ENCODE data around the gene COL23A1. TPM values are rescaled to one million over a fixed set of nuclear protein-coding genes. Genes with fewer than 3 reads are reported as not detected.

The COL23A1 gene
- polyA plus RNA-seq, 2 donors, result 0.59 to 0.75 TPM

- WGBS, 2 donors, result 70 to 74% methylated on average over 14 of the region's 14 CpGs
- Histone ChIP-seq H3K27ac (ENCODE audit: low read depth in 2 of 2, low read length in 1 of 2) (no peak overlapping the region), H3K36me3 (ENCODE audit: control insufficient read depth in 2 of 2, insufficient read depth in 2 of 2, low read length in 1 of 2) (no peaks in the 10 kb centered on the region)
Measured at GRCh38 chr5:178273665-178274541, 316.3 kb downstream of the COL23A1 start.

GRCh38 chr5:178273041-178273440, 317.2 kb downstream of the COL23A1 start:
- Histone ChIP-seq H3K27me3 (ENCODE audit: control insufficient read depth in 1 of 2, insufficient read depth in 2 of 2, low read length in 2 of 2) (no peaks in the 10 kb centered on the region), H3K9me3 (ENCODE audit: control insufficient read depth in 2 of 2, insufficient read depth in 1 of 2, low read depth in 1 of 2, low read length in 1 of 2) (peaks cover 2 to 6% of the 10 kb centered on the region in 2 donors), H3K36me3 (ENCODE audit: control insufficient read depth in 2 of 2, insufficient read depth in 2 of 2, low read length in 1 of 2) (no peaks in the 10 kb centered on the region), H3K4me1 (ENCODE audit: control insufficient read depth in 2 of 2, insufficient read depth in 2 of 2, low read length in 1 of 2) (no peaks in the 10 kb centered on the region), H3K4me3 (ENCODE audit: low read depth in 1 of 2, low read length in 2 of 2) (no peak overlapping the region), H3K27ac (ENCODE audit: low read depth in 2 of 2, low read length in 1 of 2) (no peak overlapping the region)
- WGBS, 2 donors, result 89 to 93% methylated on average over 15 of the region's 15 CpGs

More at GRCh38 chr5:178273665-178274541, 316.3 kb downstream of the COL23A1 start:
- Histone ChIP-seq H3K9me3 (ENCODE audit: control insufficient read depth in 2 of 2, insufficient read depth in 1 of 2, low read depth in 1 of 2, low read length in 1 of 2) (peaks cover 2 to 6% of the 10 kb centered on the region in 2 donors), H3K27me3 (ENCODE audit: control insufficient read depth in 1 of 2, insufficient read depth in 2 of 2, low read length in 2 of 2) (peaks cover 0 to 5% of the 10 kb centered on the region in 2 donors), H3K4me3 (ENCODE audit: low read depth in 1 of 2, low read length in 2 of 2) (no peak overlapping the region), H3K4me1 (ENCODE audit: control insufficient read depth in 2 of 2, insufficient read depth in 2 of 2, low read length in 1 of 2) (no peaks in the 10 kb centered on the region)

- 91% methylated on average over 9 of the region's 9 CpGs for WGBS, 2 donors
- Histone ChIP-seq H3K4me3 (ENCODE audit: low read depth in 1 of 2, low read length in 2 of 2) (no peak overlapping the region), H3K4me1 (ENCODE audit: control insufficient read depth in 2 of 2, insufficient read depth in 2 of 2, low read length in 1 of 2) (no peaks in the 10 kb centered on the region), H3K27ac (ENCODE audit: low read depth in 2 of 2, low read length in 1 of 2) (no peak overlapping the region), H3K9me3 (ENCODE audit: control insufficient read depth in 2 of 2, insufficient read depth in 1 of 2, low read depth in 1 of 2, low read length in 1 of 2) (peaks cover 2 to 6% of the 10 kb centered on the region in 2 donors), H3K36me3 (ENCODE audit: control insufficient read depth in 2 of 2, insufficient read depth in 2 of 2, low read length in 1 of 2) (no peaks in the 10 kb centered on the region), H3K27me3 (ENCODE audit: control insufficient read depth in 1 of 2, insufficient read depth in 2 of 2, low read length in 2 of 2) (no peaks in the 10 kb centered on the region)
Measured at GRCh38 chr5:178272591-178272990, 317.6 kb downstream of the COL23A1 start.

DNA sequence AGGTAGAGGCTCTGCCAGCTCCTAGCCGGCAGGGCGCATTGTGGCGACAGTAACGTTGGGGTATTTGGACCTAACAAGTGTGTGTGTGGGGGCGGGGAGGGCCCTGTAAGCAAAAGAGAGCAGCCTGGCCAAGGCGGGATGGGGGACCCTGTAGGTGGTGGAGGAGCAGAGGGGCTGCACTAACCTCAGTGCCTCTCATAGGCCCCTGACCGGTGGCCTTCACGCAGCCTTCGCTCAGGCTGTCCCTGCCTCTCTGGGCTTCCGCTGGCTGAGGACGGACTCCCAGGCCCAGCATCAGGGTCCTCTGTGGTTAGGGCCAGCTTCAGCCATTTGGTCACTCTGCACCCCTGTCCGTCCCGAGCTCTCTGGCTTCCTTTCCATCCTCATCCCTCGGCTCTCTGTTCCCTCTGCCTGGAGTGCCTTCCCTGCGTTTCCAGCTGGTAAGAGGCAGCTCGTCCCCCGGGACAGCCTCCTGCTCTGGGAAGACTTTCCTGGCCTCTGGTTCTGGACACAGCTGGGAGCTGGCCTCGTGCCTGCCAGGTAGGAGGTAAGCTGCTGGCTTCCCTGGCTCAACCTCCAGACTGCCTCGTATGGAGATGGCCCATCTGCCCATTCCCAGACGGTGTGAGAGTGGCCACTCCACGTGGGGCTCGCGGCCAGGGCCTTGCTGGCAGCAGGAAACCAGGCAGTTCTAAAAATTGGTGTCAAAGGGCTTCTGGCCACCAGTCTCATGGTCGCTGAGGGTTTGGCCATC, 318.3 kb downstream of the COL23A1 start:
- Histone ChIP-seq H3K27ac (ENCODE audit: low read depth in 2 of 2, low read length in 1 of 2) (no peak overlapping the region), H3K4me1 (ENCODE audit: control insufficient read depth in 2 of 2, insufficient read depth in 2 of 2, low read length in 1 of 2) (no peaks in the 10 kb centered on the region), H3K9me3 (ENCODE audit: control insufficient read depth in 2 of 2, insufficient read depth in 1 of 2, low read depth in 1 of 2, low read length in 1 of 2) (peaks cover 2 to 6% of the 10 kb centered on the region in 2 donors), H3K4me3 (ENCODE audit: low read depth in 1 of 2, low read length in 2 of 2) (no peak overlapping the region), H3K36me3 (ENCODE audit: control insufficient read depth in 2 of 2, insufficient read depth in 2 of 2, low read length in 1 of 2) (no peaks in the 10 kb centered on the region), H3K27me3 (ENCODE audit: control insufficient read depth in 1 of 2, insufficient read depth in 2 of 2, low read length in 2 of 2) (no peaks in the 10 kb centered on the region)
- WGBS, 2 donors, result 81 to 85% methylated on average over 24 of the region's 24 CpGs

- no peak overlapping the region for H3K27ac ChIP-seq (ENCODE audit: low read depth in 2 of 2, low read length in 1 of 2)
- no peaks in the 10 kb centered on the region for H3K27me3 ChIP-seq (ENCODE audit: control insufficient read depth in 1 of 2, insufficient read depth in 2 of 2, low read length in 2 of 2)
- H3K4me3 ChIP-seq (ENCODE audit: low read depth in 1 of 2, low read length in 2 of 2), result no peak overlapping the region
- H3K9me3 ChIP-seq (ENCODE audit: control insufficient read depth in 2 of 2, insufficient read depth in 1 of 2, low read depth in 1 of 2, low read length in 1 of 2), result peaks cover 2 to 6% of the 10 kb centered on the region in 2 donors
- WGBS, 2 donors, result 84 to 93% methylated on average over 4 of the region's 4 CpGs
- H3K36me3 ChIP-seq (ENCODE audit: control insufficient read depth in 2 of 2, insufficient read depth in 2 of 2, low read length in 1 of 2), result no peaks in the 10 kb centered on the region
- H3K4me1 ChIP-seq (ENCODE audit: control insufficient read depth in 2 of 2, insufficient read depth in 2 of 2, low read length in 1 of 2), result no peaks in the 10 kb centered on the region
Measured at GRCh38 chr5:178271231-178271630, 319.0 kb downstream of the COL23A1 start.

DNA sequence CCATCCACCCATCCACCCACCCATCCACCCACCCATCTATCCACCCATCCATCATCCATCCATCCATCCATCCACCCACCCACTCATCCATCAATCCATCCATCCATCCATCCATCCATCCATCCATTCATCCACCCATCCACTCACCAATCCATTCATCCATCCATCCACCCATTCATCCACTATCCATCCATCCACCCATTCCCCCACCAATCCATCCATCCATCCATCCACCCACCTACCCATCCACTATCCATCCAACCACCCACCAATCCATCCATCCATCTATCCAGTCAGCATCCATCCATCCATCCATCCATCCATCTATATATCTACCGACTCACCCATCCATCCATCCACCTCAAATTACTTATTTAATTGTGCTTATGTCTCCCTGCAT, 320.7 kb downstream of the COL23A1 start:
- Histone ChIP-seq H3K27ac (ENCODE audit: low read depth in 2 of 2, low read length in 1 of 2) (no peak overlapping the region), H3K4me1 (ENCODE audit: control insufficient read depth in 2 of 2, insufficient read depth in 2 of 2, low read length in 1 of 2) (no peaks in the 10 kb centered on the region), H3K9me3 (ENCODE audit: control insufficient read depth in 2 of 2, insufficient read depth in 1 of 2, low read depth in 1 of 2, low read length in 1 of 2) (no peaks in the 10 kb centered on the region), H3K4me3 (ENCODE audit: low read depth in 1 of 2, low read length in 2 of 2) (no peak overlapping the region), H3K27me3 (ENCODE audit: control insufficient read depth in 1 of 2, insufficient read depth in 2 of 2, low read length in 2 of 2) (no peaks in the 10 kb centered on the region), H3K36me3 (ENCODE audit: control insufficient read depth in 2 of 2, insufficient read depth in 2 of 2, low read length in 1 of 2) (no peaks in the 10 kb centered on the region)
- WGBS, 2 donors, result 91 to 97% methylated on average over 1 of the region's 1 CpG

GRCh38 chr5:178267876-178268275, 322.3 kb downstream of the COL23A1 start:
- WGBS, 2 donors, result 84 to 86% methylated on average over 10 of the region's 10 CpGs
- H3K4me1 ChIP-seq (ENCODE audit: control insufficient read depth in 2 of 2, insufficient read depth in 2 of 2, low read length in 1 of 2), result no peaks in the 10 kb centered on the region
- no peak overlapping the region for H3K4me3 ChIP-seq (ENCODE audit: low read depth in 1 of 2, low read length in 2 of 2)
- no peak overlapping the region for H3K27ac ChIP-seq (ENCODE audit: low read depth in 2 of 2, low read length in 1 of 2)
- H3K36me3 ChIP-seq (ENCODE audit: control insufficient read depth in 2 of 2, insufficient read depth in 2 of 2, low read length in 1 of 2), result no peaks in the 10 kb centered on the region
- no peaks in the 10 kb centered on the region for H3K27me3 ChIP-seq (ENCODE audit: control insufficient read depth in 1 of 2, insufficient read depth in 2 of 2, low read length in 2 of 2)
- H3K9me3 ChIP-seq (ENCODE audit: control insufficient read depth in 2 of 2, insufficient read depth in 1 of 2, low read depth in 1 of 2, low read length in 1 of 2), result no peaks in the 10 kb centered on the region

GRCh38 chr5:178267245-178267644, 322.9 kb downstream of the COL23A1 start:
- Histone ChIP-seq H3K27me3 (ENCODE audit: control insufficient read depth in 1 of 2, insufficient read depth in 2 of 2, low read length in 2 of 2) (no peaks in the 10 kb centered on the region), H3K9me3 (ENCODE audit: control insufficient read depth in 2 of 2, insufficient read depth in 1 of 2, low read depth in 1 of 2, low read length in 1 of 2) (no peaks in the 10 kb centered on the region), H3K4me3 (ENCODE audit: low read depth in 1 of 2, low read length in 2 of 2) (no peak overlapping the region), H3K36me3 (ENCODE audit: control insufficient read depth in 2 of 2, insufficient read depth in 2 of 2, low read length in 1 of 2) (no peaks in the 10 kb centered on the region), H3K4me1 (ENCODE audit: control insufficient read depth in 2 of 2, insufficient read depth in 2 of 2, low read length in 1 of 2) (no peaks in the 10 kb centered on the region), H3K27ac (ENCODE audit: low read depth in 2 of 2, low read length in 1 of 2) (no peak overlapping the region)
- WGBS, 2 donors, result 59 to 64% methylated on average over 6 of the region's 6 CpGs

GRCh38 chr5:178266581-178266980, 323.6 kb downstream of the COL23A1 start:
- 93% methylated on average over 10 of the region's 10 CpGs for WGBS, 2 donors

More at GRCh38 chr5:178266581-178266980, 323.6 kb downstream of the COL23A1 start:
- Histone ChIP-seq H3K9me3 (ENCODE audit: control insufficient read depth in 2 of 2, insufficient read depth in 1 of 2, low read depth in 1 of 2, low read length in 1 of 2) (no peaks in the 10 kb centered on the region), H3K4me3 (ENCODE audit: low read depth in 1 of 2, low read length in 2 of 2) (no peak overlapping the region), H3K4me1 (ENCODE audit: control insufficient read depth in 2 of 2, insufficient read depth in 2 of 2, low read length in 1 of 2) (no peaks in the 10 kb centered on the region), H3K27me3 (ENCODE audit: control insufficient read depth in 1 of 2, insufficient read depth in 2 of 2, low read length in 2 of 2) (no peaks in the 10 kb centered on the region), H3K27ac (ENCODE audit: low read depth in 2 of 2, low read length in 1 of 2) (no peak overlapping the region), H3K36me3 (ENCODE audit: control insufficient read depth in 2 of 2, insufficient read depth in 2 of 2, low read length in 1 of 2) (no peaks in the 10 kb centered on the region)
